Stimulated activated CD8-positive, alpha-beta memory T cell treated with anti-CD3 and anti-CD28 coated beads, Interleukin-2, amount 100 ng/mL, for 48 hours (primary cell): Measurements from ENCODE around the gene AKT3.

Experiments
- DNase-seq, 2 donors: peaks; one replicate each; pipeline ENCODE4 v3.0.0-alpha.2; 2020; ENCODE audit warnings: low read depth in 2 of 2

The AKT3 gene

DNA sequence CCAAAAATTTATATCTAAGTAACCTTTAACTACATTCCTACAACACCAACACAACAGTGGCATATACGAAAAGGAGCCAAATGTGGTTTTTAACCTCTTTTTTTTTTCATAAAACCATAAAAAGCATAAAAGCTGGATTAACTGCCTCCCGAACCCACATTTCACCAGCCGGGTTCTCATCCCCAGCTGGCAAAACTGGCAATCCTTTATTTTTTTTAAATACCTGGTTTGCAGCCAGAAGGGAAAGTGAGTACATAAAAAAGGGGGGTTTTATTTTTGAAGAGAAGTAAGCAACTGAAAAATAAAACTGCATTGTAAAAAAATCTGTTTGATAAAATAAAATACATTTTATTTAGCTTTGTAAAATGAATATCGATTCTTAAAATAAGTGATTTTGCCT is 295.4 kb downstream of the AKT3 start:
- no peak for DNase-seq

DNA sequence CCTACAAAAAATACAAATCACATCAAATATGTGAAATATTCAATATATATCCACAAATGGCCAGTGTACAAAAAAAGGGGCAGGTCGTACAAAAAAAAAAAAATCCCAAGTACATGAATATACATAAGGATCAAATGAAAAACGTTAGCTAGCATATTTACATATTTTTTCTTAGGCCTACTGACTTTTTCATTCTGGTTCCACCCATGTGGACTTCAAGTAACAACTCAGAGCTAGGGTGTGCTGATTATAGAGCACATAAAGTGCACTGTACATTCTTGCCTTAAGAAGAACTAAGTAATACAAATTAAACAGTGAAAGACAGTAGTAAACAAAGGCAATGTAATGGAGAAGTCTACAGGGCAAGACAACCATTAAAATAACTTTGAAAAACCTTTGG is 297.0 kb downstream of the AKT3 start:
- no peak for DNase-seq

DNA sequence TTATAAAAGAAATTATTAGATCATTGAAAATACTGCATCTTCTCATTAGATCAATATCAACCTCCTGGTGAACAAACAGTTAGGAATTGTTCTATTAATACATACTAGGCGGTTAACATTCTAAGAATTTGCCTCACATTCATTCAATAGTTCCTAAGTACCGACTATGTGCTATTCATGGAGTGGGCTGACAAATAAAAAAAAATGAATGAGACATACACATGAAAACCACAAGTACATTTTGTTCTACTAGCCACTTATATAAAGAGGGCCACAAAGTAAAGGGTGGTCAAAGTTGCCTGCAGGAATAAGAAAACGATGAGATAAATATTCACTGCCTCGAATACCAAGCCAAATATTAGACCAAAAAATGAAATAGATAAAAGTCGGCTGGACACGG is 299.8 kb downstream of the AKT3 start:
- no peak for DNase-seq

GRCh38 chr1:243549791-243550190 is 300.3 kb downstream of the AKT3 start:
- DNase-seq, result no peak

- DNase-seq, result no peak
These were observed 300.9 kb downstream of the AKT3 start for GRCh38 chr1:243549108-243549507.

- DNase-seq, result no peak
These were observed 301.5 kb downstream of the AKT3 start for GRCh38 chr1:243548516-243548915.

GRCh38 chr1:243547891-243548290 is 302.2 kb downstream of the AKT3 start:
- no peak for DNase-seq

- no peak for DNase-seq
These were observed 303.6 kb downstream of the AKT3 start for GRCh38 chr1:243546457-243546856.

GRCh38 chr1:243543501-243543900 is 306.5 kb downstream of the AKT3 start:
- DNase-seq, result no peak

DNA sequence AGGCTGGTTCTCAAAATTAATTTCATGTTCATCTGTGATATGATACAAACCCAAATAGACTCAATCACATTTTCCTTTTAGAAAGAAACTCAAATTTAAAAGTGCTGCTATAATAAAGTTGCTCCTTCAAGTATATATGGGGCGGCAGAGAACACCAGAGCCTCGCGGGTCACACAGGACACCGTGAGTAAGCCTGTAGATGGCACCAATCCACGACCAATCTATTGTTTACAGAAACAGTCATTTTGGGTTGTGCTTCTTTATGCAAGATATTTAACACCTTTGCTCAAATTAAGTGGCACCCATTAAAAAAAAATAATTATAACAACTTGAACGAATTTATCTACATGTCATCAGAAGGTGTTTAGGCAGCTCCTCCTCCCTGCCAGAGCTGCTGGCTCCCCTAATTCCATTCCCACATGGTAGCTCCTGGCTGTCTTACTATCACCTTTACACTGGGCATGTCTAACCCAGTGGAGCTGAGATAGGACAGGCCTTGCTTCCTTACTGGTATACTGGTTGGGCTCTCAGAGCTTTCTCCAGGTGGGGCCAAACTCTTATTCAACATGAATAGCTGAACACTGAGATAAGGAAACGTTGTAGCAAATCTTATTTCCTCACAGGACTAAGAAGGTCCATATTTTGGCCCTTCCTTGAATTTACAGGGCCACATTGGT is 307.2 kb downstream of the AKT3 start:
- no peak for DNase-seq

DNA sequence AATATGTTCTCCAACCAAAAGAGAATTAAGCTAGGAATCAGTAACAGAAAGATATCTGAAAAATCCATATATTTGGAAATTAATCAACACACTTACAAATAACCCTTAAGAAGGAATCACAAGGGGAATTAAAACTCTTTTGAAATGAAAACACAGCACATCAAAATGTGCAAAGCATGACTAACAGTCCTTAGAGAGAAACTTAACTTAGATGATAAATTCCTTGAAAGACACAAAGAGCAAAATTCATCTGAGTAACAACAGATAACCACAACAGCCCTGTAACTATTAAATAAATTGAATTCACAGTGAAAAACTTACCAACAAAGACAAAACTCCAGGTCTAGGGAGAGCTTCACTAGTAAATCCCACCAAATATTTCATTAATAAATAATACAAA is 310.4 kb downstream of the AKT3 start:
- DNase-seq, result no peak

- no peak for DNase-seq
These were observed 315.0 kb downstream of the AKT3 start for GRCh38 chr1:243535014-243535413.

- DNase-seq, result no peak
These were observed 320.5 kb downstream of the AKT3 start for GRCh38 chr1:243529512-243529911.

GRCh38 chr1:243528459-243529121 is 321.5 kb downstream of the AKT3 start:
- DNase-seq, result no peak

GRCh38 chr1:243526180-243526579 is 323.9 kb downstream of the AKT3 start:
- no peak for DNase-seq

DNA sequence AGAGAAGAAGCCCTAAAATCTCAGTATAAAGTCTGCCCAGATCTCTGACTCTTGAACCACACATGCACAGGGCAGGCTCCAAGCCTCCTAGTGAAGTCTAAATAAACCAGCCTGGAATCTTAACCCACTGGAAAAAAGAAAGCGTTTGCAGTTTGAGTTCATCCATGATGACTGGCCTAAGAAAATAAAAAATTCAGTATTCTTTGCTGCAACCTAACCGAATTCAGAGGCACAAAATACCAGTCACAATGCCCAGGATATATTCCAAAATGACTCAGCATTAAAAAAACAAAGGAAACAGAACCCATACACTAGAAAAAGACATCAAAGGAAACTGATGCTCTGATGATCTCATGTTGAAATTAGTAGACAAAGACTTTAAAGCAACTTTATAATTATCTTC is 325.0 kb downstream of the AKT3 start:
- no peak for DNase-seq

- DNase-seq, result no peak
These were observed 326.3 kb downstream of the AKT3 start for GRCh38 chr1:243523766-243524165.

DNA sequence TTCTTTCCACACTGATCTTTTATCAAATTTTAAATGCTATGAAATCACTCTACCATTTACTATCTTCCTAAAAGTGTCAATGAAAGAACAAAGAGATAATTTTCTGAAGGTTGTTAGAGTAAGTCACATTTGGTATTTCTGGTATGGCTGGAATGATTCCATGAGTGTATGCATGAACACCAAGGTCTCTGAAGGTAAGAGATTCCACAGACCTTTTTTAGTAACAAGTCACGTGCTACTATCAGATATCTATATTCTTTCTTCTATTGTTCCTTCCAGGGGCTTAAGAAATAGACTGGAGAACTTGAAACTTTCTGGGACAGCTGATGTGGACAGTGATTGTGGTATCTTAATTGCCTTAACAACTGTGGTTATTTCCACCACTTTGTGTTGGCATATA is 329.2 kb downstream of the AKT3 start:
- no peak for DNase-seq

DNA sequence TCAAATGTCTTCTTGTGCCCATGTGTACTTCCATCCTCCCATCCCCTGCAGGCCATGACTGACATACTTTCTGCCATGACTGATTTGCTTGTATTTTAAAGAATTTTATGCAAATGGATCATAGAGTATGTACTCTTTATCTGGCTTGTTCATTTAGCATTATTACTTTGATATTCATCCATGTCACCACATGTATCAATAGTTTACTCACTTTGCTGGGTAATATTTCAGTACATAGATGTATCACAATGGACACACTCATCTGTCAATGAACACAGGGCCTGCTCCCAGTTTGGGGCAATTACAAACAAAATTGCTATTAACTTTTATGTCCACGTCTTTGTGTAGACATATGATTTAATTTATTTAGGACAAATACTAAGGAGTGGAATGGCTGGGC is 335.1 kb downstream of the AKT3 start:
- no peak for DNase-seq

DNA sequence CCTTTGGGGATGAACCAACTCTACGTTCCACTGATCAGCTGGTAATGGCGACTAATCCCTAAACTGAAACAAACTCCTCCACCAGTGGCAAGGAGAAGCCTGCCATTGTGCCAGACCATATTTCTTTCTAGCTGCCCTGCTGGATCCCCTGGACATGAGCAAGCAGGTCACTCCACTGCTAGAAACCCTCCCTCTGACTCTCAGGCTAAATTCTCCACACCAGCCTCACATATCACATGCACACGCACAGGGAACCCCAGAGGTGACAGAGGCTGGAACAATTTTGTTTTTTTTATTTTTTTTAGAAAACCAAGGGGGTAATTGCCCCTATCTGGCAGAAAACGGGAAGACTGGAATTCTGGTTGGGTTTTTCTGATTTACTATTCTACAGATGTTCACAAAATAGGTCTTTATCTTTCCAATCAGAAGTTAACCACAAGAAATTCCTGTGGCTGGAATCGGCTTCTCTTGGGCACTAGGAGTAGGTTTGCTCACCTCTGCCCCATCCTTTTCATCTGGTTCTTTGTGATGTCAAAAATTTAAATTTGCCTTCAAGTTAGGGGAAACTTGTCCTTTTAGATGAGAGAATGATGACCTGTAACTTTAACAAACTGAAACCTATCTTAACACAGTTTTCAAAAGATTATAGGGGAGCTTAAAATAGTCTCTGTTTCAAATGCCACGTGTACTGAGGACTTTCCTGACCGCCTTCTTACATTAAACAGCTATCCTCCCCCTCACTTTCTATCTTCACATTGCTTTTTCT is 336.1 kb downstream of the AKT3 start:
- no peak for DNase-seq

GRCh38 chr1:243510928-243511327 is 339.1 kb downstream of the AKT3 start:
- DNase-seq, result no peak

GRCh38 chr1:243508943-243509342 is 341.1 kb downstream of the AKT3 start:
- DNase-seq, result no peak

DNA sequence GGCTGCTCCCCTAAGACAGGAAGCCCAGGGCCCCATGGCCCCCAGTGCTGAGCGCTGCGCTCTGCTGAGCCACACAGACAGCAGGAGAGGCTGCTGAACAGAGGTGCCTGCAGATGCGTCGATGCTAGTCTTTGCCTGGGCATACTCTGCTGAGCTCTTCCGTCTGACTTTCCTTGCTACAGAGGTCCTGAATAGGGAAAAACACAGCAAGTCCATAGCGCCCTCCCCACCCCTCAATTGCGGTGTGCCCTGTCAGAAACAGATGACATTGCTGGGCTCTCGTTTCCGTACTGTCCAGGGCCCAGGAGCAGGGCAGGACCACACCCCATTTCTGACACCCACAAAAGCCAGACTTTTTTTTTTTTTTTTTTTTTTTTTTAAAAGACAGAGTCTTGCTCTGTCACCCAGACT is 341.7 kb downstream of the AKT3 start:
- no peak for DNase-seq
